Nephron (organoid): ENCODE data around the gene TPR.

Source experiments
- H3K27ac Mint-ChIP-seq, 3 experiments: 2 replicates each; pipeline ENCODE4 v1.8.0; 2020; ENCODE audit warnings: mixed read lengths in 3 of 3, mild to moderate bottlenecking in 2 of 3, moderate library complexity in 1 of 3
- H3K27me3 Mint-ChIP-seq: 2 replicates; pipeline ENCODE4 v1.8.0; 2021; ENCODE audit warnings: low read depth, mild to moderate bottlenecking, moderate library complexity, mixed read lengths
- H3K36me3 Mint-ChIP-seq: 2 replicates; pipeline ENCODE4 v1.8.0; 2020; ENCODE audit warnings: low read depth, mixed read lengths
- H3K4me1 Mint-ChIP-seq: 2 replicates; pipeline ENCODE4 v1.8.0; 2020; ENCODE audit warnings: mixed read lengths
- H3K4me3 Mint-ChIP-seq, 3 experiments: 2 replicates each; pipeline ENCODE4 v1.8.0; 2020; ENCODE audit warnings: mild to moderate bottlenecking in 3 of 3, mixed read lengths in 3 of 3, moderate library complexity in 2 of 3
- H3K9me3 Mint-ChIP-seq: 2 replicates; pipeline ENCODE4 v1.8.0; 2020; ENCODE audit warnings: mixed read lengths
- TF ChIP-seq, protein P1 (sequence below), 3 experiments: fragments of 200-600 bp; sonication (generic); IDR thresholded peaks; one replicate each; pipeline ENCODE4 v1.5.0; 2021; ENCODE audit warnings: antibody characterized with exemption in 3 of 3; ENCODE audit not compliant: unreplicated experiment in 3 of 3

The TPR gene

DNA sequence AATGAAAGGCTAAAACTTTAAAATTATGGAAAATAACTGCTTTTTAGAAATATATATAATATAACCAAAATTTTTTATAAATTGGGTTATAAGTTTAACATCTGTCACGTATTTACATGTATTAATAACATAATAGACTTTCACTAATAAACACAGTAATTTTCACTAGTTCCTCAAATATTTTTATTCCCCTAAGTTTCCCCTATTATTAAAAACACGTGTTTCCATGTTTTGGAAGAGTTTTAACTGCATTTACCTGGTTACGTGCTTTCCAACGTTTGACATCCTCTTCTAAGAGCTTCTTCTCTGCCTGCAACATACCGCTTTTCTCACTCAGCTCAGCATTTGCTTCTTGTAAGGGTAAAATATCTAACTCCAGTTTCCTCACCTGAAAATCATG lies 34.3 kb downstream of the TPR start:
- no peaks in the 10 kb centered on the region for H3K4me1 Mint-ChIP-seq
- H3K36me3 Mint-ChIP-seq, result peaks cover 70% of the 10 kb centered on the region
- TF ChIP-seq, protein P1, sequence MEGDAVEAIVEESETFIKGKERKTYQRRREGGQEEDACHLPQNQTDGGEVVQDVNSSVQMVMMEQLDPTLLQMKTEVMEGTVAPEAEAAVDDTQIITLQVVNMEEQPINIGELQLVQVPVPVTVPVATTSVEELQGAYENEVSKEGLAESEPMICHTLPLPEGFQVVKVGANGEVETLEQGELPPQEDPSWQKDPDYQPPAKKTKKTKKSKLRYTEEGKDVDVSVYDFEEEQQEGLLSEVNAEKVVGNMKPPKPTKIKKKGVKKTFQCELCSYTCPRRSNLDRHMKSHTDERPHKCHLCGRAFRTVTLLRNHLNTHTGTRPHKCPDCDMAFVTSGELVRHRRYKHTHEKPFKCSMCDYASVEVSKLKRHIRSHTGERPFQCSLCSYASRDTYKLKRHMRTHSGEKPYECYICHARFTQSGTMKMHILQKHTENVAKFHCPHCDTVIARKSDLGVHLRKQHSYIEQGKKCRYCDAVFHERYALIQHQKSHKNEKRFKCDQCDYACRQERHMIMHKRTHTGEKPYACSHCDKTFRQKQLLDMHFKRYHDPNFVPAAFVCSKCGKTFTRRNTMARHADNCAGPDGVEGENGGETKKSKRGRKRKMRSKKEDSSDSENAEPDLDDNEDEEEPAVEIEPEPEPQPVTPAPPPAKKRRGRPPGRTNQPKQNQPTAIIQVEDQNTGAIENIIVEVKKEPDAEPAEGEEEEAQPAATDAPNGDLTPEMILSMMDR (IDR thresholded peaks at IDR 0.05; ENCODE audit: unreplicated experiment in 3 of 3), result no peak
- no peaks in the 10 kb centered on the region for H3K9me3 Mint-ChIP-seq
- no peaks in the 10 kb centered on the region for H3K27me3 Mint-ChIP-seq
- H3K27ac Mint-ChIP-seq, result no peak overlapping the region
- H3K4me3 Mint-ChIP-seq, result no peak overlapping the region

DNA sequence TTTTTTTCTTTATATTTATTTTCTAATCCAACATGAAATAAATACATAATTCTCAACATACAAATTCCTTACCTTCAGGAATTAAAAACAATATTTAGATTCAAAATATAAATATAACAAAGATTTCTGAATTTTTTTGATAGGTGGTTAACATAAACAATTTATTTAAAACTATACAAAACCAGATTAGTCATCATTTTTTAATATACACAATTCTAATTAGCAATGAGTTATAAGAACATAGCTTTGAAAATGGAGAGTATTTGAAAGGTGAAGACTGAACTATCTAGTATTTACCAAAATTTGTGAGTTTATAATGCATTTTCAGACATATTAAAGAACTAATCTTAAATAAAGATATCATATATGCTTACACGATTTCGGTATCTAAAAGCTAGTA lies 37.5 kb downstream of the TPR start:
- Mint-ChIP-seq H3K9me3 (no peaks in the 10 kb centered on the region), H3K4me3 (no peak overlapping the region), H3K27ac (no peak overlapping the region), H3K4me1 (no peaks in the 10 kb centered on the region), H3K36me3 (peaks cover 70% of the 10 kb centered on the region), H3K27me3 (no peaks in the 10 kb centered on the region)
- TF ChIP-seq, protein P1 (IDR thresholded peaks at IDR 0.05; ENCODE audit: unreplicated experiment in 3 of 3), result no peak

- Mint-ChIP-seq H3K4me1 (no peaks in the 10 kb centered on the region), H3K36me3 (peaks cover 58% of the 10 kb centered on the region), H3K4me3 (no peak overlapping the region), H3K27ac (no peak overlapping the region), H3K9me3 (no peaks in the 10 kb centered on the region), H3K27me3 (no peaks in the 10 kb centered on the region)
- TF ChIP-seq, protein P1 (IDR thresholded peaks at IDR 0.05; ENCODE audit: unreplicated experiment in 3 of 3), result peak; percentile 20 to 39 (median 34)
Observed at GRCh38 chr1:186330758-186331157, 44.3 kb downstream of the TPR start.

DNA sequence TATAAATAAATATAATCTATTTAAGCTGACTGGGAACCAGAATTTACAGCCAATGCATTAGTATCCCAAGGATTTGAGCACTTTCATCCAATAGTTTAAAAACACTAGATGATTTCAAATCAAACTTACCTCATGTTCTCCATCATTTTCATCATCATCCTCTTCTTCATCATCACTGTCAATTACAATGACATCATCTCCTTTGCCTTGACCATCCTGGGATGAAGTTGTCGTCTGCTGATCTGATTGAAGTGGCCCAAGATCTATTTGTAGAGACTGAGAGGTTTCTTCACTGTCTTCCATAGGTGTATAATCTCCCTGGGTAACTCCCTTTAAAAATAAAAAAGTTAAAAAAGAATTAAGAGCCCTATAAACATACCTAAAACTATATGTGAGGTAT lies 47.7 kb downstream of the TPR start:
- Mint-ChIP-seq H3K27me3 (no peaks in the 10 kb centered on the region), H3K36me3 (peaks cover 58% of the 10 kb centered on the region), H3K27ac (no peak overlapping the region), H3K4me1 (no peaks in the 10 kb centered on the region), H3K9me3 (no peaks in the 10 kb centered on the region), H3K4me3 (no peak overlapping the region)
- TF ChIP-seq, protein P1 (IDR thresholded peaks at IDR 0.05; ENCODE audit: unreplicated experiment in 3 of 3), result no peak

GRCh38 chr1:186326009-186326408 lies 49.0 kb downstream of the TPR start:
- Mint-ChIP-seq H3K36me3 (peaks cover 68% of the 10 kb centered on the region), H3K9me3 (no peaks in the 10 kb centered on the region), H3K27me3 (no peaks in the 10 kb centered on the region), H3K27ac (no peak overlapping the region), H3K4me3 (no peak overlapping the region), H3K4me1 (no peaks in the 10 kb centered on the region)
- TF ChIP-seq, protein P1 (IDR thresholded peaks at IDR 0.05; ENCODE audit: unreplicated experiment in 3 of 3), result no peak

DNA sequence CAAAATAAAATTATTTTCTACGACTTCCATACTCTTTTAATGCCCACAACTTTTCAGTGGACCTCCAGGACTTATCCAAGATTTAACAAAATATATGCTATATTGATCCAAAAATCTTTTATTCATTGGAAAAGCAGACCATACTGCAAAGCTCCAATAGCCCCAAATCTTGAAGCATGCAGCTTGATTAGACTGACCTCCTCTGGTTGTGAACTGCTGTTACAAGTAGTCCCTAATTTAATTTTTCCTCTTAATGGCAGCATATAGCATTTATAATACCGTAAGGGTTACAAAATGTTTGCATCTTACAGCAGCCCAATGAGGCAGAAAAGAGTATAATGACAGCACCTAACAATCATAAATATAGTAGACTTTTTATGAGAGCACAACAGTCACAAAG lies 49.8 kb downstream of the TPR start:
- H3K36me3 Mint-ChIP-seq, result peaks cover 68% of the 10 kb centered on the region

More for the DNA sequence above, 49.8 kb downstream of the TPR start:
- Mint-ChIP-seq H3K9me3 (no peaks in the 10 kb centered on the region), H3K27me3 (no peaks in the 10 kb centered on the region), H3K27ac (no peak overlapping the region), H3K4me1 (no peaks in the 10 kb centered on the region), H3K4me3 (no peak overlapping the region)
- TF ChIP-seq, protein P1 (IDR thresholded peaks at IDR 0.05; ENCODE audit: unreplicated experiment in 3 of 3), result no peak
